ENCODE results near the gene AP1AR.

Gene AP1AR

GRCh38 chr4:112312610-112313239 lies 81.1 kb downstream of the AP1AR start:
- no peak for DNase-seq

- DNase-seq = no peak
Measured at GRCh38 chr4:112315446-112315845, 83.9 kb downstream of the AP1AR start.

GRCh38 chr4:112316360-112316759 lies 84.8 kb downstream of the AP1AR start:
- DNase-seq = no peak

DNA sequence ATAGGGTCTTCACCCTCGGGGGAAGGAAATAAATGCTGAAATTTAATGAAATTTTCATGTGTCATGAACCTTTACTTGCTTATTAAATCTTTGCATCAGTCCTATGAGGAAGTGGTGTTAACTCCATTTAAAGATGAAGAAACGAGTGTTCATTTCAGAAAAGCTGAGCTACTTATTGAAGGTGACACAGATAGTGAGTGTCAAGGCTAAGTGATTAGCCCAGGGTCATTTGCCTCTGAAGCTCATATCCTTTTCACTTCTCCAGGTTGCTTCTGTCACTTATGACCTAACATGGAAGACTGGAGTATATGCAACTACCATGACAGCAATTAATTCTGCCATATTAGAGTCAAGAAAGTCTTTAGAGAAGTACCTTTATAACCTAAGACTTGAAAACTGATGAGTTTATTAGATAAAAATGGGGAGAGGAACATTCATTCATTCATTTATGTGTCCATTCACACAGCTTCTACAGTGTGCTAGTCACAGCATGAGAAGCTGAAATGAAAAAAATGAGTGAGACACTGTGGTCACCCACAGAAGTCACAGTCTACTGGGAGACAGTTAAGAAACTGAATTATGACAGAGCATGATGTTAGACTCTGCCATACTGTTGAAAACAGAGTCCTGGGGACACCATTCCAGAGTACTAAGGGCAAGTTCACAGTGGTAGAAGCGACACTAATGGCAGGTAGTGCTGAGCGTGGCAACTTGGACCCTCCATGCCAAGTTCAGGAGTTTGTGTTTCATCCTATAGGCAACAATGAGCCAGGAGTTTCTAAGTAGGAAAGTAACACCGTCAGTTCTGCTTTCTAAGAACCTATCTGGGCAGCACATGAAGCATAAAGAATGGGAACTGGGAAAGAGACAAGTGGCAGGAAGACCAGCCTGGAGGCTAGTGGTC lies 86.9 kb downstream of the AP1AR start:
- DNase-seq = no peak
